ENCODE measurements around the gene SLC38A3.

Gene SLC38A3

DNA sequence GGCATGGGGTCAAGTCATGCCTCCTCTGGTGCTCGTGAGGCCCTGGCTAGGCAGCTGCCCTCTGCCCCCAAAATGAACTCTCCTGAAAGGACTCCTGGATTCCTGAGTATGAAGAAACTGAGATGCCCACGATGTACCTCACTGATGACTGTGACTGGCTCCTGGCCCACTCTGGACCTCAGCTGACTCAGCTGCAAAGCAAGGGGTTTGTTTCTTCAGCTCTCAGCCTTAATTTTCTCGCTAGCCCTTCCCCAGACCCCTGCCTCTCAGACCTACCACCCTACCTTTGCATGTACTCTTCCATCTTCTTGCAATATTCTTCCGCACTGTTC lies 25.7 kb downstream of the SLC38A3 start:
- TF ChIP-seq, protein P1, sequence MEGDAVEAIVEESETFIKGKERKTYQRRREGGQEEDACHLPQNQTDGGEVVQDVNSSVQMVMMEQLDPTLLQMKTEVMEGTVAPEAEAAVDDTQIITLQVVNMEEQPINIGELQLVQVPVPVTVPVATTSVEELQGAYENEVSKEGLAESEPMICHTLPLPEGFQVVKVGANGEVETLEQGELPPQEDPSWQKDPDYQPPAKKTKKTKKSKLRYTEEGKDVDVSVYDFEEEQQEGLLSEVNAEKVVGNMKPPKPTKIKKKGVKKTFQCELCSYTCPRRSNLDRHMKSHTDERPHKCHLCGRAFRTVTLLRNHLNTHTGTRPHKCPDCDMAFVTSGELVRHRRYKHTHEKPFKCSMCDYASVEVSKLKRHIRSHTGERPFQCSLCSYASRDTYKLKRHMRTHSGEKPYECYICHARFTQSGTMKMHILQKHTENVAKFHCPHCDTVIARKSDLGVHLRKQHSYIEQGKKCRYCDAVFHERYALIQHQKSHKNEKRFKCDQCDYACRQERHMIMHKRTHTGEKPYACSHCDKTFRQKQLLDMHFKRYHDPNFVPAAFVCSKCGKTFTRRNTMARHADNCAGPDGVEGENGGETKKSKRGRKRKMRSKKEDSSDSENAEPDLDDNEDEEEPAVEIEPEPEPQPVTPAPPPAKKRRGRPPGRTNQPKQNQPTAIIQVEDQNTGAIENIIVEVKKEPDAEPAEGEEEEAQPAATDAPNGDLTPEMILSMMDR (IDR thresholded peaks at IDR 0.05): no peak
- H3K4me3 ChIP-seq: no peak overlapping the region
- H3K27ac ChIP-seq: peak overlapping the region in 1 of 2 donors; percentile 33
- DNase-seq (ENCODE audit: low spot score): no peak

DNA sequence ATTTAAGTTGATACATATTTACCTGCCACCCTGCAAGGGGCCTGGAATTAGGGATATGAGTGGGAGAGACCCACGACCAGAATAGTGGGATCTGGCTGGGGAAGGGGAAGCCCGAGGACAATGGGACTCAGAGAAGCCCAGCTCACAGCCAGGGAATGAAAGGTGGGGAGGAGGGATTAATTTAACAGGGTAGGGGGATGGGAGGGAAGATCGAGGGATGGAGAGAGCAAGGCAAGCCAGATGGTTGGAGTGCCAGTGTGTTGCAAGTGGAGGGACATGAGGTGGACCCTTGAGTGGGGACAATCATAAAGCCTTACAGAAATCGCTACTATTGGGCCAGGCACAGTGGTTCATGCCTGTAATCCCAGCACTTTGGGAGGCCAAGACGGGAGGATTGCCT lies 26.5 kb downstream of the SLC38A3 start:
- TF ChIP-seq, protein P1 (IDR thresholded peaks at IDR 0.05): no peak
- Histone ChIP-seq H3K4me3 (no peak overlapping the region), H3K27ac (no peak overlapping the region)
- no peak for DNase-seq (ENCODE audit: low spot score)

DNA sequence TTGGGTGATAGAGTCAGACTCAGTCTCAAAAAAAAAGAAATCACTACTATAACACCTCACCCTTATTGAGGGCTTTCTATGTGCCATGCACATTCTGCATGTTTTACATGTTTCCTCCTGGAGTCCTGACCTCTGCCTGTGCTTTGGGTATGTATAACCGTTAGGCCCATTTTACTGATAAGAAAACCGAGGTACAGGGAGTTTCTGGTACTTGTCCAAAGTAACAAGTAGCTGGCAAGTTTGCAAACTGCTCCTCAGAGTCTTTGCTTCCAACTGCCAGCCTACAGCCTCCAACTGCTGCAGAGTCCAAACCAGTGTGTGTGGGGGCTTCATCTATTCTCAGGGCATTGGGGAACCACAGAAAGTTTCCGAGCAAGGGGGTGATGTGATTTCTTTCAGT lies 27.2 kb downstream of the SLC38A3 start:
- H3K27ac ChIP-seq: no peak overlapping the region
- no peak for DNase-seq (ENCODE audit: low spot score)
- TF ChIP-seq, protein P1 (IDR thresholded peaks at IDR 0.05): no peak
- no peak overlapping the region for H3K4me3 ChIP-seq

DNA sequence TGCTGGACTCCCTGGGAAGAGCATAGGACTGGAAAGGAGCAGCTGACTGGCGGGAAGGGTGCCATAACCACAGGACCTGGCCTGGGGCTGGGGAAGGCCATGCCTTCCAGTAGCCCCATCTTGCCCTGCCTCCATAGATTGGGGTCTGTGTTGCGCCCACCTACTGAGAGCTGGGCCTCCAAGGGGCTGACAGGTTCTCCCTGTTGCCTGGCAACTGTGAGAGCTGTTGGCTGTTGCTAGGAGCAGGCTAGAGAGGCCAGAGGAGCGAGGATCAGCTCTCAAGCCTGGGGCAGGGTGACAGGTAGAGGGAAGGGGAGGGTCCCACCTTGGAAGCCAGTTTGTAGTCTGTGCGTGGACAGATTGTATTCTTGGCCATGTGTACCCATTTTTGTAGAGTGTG lies 28.1 kb downstream of the SLC38A3 start:
- Histone ChIP-seq H3K27ac (no peak overlapping the region), H3K4me3 (no peak overlapping the region)
- TF ChIP-seq, protein P1 (IDR thresholded peaks at IDR 0.05): no peak
- no peak for DNase-seq (ENCODE audit: low spot score)

DNA sequence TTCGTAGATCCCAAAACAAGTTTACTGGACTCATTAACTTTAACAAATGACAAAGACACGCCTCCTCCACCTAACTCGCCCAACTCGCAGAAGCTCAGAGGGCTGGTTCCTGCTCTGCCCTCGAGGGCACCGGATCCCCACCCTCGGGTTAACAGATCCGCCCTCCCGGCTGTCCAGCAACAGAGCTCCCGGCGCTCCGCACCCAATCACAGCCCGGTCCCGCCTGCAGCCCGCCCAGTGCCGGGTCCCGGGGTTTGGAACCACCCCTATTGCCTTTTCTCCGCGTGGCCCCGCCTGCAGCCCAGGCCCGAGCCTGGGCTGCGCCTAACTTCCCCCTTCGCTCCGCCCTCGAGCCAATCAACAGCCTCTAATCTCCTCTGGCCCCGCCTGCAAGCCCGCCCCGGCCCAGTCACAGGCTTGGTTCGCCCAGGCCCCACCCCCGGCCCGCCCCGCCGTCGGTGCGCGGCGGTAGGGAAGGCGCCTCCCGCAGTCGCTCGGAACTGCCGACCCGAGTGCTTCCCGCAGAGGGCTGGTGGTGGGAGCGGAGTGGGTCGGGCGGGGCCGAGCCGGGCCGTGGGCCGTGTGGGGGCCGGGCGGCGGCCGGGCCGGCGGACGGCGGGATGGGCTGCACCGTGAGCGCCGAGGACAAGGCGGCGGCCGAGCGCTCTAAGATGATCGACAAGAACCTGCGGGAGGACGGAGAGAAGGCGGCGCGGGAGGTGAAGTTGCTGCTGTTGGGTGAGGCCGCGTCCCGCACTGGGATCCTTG lies 30.8 kb downstream of the SLC38A3 start, which contains the start of gene GNAI2:
Gene GNAI2 (plus strand): TSS at position 489 of the 768 bp plus-strand sequence. CDS start 132 bp downstream, at position 621.
- peak; percentile 99 for DNase-seq (ENCODE audit: low spot score)
- Histone ChIP-seq H3K4me3 (peak within 1 kb of the TSS; percentile 97), H3K27ac (peak within 1 kb of the TSS; percentile 91 to 93)
- TF ChIP-seq, protein P1 (IDR thresholded peaks at IDR 0.05): no peak

DNA sequence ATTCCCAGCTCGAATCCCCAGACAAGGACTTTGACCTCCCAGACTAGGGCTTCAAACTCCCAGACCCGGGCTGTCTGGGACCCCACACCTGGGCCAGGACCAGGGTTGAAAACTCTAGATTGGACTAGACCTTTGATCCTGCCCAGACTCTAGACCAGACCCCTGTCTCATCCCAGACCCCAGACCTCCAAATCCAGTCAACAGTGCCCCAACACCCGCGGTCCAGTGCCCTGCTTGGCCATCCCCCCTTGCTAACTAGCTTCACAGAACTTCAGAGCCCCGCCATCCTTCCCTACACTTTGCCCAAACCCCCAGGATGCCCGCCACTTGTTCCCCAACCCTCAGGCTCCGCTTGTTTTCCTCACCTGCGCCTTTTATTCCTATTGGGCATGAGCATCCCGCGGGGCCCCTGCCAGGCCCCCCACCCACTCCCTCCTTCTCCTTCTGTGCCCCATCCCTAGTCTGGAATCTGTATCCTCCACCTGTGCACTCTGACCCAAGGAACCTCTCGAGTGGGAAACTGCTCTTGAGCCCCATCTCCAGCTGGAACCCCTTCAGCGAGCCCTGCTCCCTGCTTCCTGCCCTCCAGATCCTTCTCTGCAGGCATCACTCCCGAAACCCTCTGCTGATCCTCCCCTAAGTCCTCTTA lies 31.5 kb downstream of the SLC38A3 start:
- TF ChIP-seq, protein P1 (IDR thresholded peaks at IDR 0.05): no peak
- DNase-seq (ENCODE audit: low spot score): no peak
- peak overlapping the region; percentile 91 to 93 for H3K27ac ChIP-seq
- peak overlapping the region; percentile 97 for H3K4me3 ChIP-seq

All from coronary artery (tissue), 2 donors.